ENCODE data around the gene LUZP2.

LUZP2 gene

DNA sequence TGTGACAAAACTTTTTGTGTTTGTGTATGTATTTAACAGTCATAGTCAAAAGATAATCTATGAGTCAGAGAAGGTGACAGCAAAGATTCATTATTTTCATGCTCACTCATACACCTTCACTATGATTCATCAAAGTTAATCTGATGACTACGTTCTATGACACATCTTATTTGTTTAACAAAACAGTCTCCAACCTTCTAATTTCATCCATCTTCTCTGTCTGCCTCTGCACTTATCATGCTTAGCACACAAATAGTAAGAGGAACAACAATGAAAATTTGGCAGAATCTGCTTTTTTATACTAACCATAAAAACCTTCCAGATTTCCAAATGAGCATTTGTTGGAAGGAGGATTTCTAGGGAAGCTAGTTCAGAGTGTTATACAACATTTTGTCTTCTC is 568.9 kb downstream of the LUZP2 start:
- H3K4me3 ChIP-seq (ENCODE audit: low read depth, low read length), result no peak overlapping the region

GRCh38 chr11:25066706-25067105 is 569.9 kb downstream of the LUZP2 start:
- no peak overlapping the region for H3K4me3 ChIP-seq (ENCODE audit: low read depth, low read length)

DNA sequence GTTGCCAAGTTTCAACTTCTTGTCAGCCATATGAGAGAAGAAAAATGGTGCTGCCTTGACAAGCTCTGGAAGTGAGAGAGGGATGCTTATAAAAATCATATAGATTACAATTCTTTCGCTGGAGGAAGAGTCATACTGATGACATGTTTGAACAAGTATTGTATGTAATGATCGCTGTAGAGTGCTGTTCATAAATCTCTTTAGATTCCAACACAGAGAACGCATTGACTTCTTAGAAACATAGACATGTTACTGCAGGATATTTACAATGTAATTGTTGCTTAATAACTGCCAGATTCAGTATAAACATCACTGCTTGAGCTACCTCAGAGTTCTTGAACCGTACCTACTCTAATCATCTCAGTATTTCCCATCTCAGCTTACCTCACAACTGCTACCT is 571.6 kb downstream of the LUZP2 start:
- no peak overlapping the region for H3K4me3 ChIP-seq (ENCODE audit: low read depth, low read length)

DNA sequence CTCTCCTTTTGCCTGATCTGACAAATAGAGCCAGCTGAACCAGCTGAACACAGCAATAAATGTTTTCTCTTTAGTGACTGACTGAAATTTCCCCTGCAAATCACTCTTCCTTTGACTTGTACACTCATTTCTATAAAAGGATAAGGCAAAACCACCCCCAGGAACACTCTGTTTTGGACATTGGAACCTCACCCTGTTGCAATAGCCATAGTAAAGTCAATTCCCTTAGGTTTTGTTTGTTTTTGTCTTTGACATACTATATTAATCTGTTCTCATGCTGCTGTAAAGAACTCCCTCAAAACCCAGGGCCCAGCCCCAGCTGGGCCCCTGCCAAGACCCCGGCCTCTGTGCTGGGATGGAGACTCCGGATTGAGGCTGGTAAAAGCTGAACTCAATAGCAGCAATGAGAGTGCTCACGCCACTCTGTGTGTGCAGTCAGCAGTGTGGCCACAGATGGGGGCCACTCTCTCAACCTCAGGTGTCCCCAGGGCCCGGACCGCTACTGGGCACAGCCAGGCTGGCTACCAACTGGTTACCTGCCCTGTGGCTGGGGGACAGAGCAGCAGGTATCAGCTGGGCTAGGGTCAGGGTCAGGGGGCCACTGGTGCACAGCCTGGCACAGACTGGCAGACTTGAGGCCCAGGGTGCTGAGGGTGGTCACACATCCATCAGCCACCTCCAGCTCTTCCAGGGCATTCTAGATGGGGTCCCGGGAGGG is 597.4 kb downstream of the LUZP2 start:
- no peak overlapping the region for H3K4me3 ChIP-seq (ENCODE audit: low read depth, low read length)

DNA sequence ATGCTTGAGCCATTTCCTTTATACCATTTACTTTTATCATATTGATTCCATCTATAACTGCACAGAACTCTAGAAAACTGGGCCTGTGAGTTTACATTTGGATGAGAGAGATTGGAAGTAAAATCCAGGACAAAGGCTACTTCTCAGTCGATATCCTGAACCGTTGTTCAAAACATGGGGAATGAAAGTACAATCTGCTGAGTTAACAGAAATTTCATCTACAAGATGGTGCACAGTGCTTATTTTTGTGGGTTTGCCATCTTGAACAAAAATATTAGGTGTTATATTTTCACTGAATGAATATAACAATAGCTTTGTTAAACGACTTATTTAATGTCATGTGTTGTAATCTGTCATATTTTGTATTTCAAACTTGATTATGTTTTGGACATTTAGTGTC is 622.6 kb downstream of the LUZP2 start:
- no peak overlapping the region for H3K4me3 ChIP-seq (ENCODE audit: low read depth, low read length)
